Muscle layer of duodenum (tissue), 2 donors: ENCODE data around the gene SLC12A7.

Experiments
- H3K27ac ChIP-seq: one replicate; pipeline ENCODE4 v1.7.0; 2013; ENCODE audit warnings: mild to moderate bottlenecking, low read length
- H3K27me3 ChIP-seq: one replicate; pipeline ENCODE4 v1.7.0; 2013; ENCODE audit warnings: low read depth, mild to moderate bottlenecking, control low read depth, low read length
- H3K36me3 ChIP-seq, 2 donors: one replicate each; pipeline ENCODE4 v1.7.0; 2013; ENCODE audit warnings: low read length in 2 of 2, control low read depth in 1 of 2, mild to moderate bottlenecking in 1 of 2; ENCODE audit not compliant: insufficient read depth in 2 of 2, control insufficient read depth in 1 of 2
- H3K4me1 ChIP-seq, 2 donors: one replicate each; pipeline ENCODE4 v1.7.0; 2013; ENCODE audit warnings: low read length in 2 of 2, mild to moderate bottlenecking in 2 of 2, control low read depth in 1 of 2, moderate library complexity in 1 of 2; ENCODE audit not compliant: insufficient read depth in 2 of 2, control insufficient read depth in 1 of 2
- H3K4me3 ChIP-seq, 2 donors: one replicate each; pipeline ENCODE4 v1.7.0; 2013; ENCODE audit warnings: low read length in 2 of 2, low read depth in 1 of 2, mild to moderate bottlenecking in 1 of 2
- H3K9me3 ChIP-seq, 2 donors: one replicate each; pipeline ENCODE4 v1.7.0; 2013; ENCODE audit warnings: low read length in 2 of 2, control low read depth in 1 of 2, mild to moderate bottlenecking in 1 of 2; ENCODE audit not compliant: control insufficient read depth in 1 of 2
- donor health status: healthy.

SLC12A7 gene

GRCh38 chr5:1039210-1039548, 72.7 kb downstream of the SLC12A7 start:
- Histone ChIP-seq H3K4me3 (no peak overlapping the region), H3K4me1 (no peaks in the 10 kb centered on the region), H3K9me3 (no peaks in the 10 kb centered on the region), H3K36me3 (peaks cover 0 to 6% of the 10 kb centered on the region in 2 donors), H3K27ac (no peak overlapping the region), H3K27me3 (no peaks in the 10 kb centered on the region)

- Histone ChIP-seq H3K9me3 (no peaks in the 10 kb centered on the region), H3K36me3 (peaks cover 0 to 6% of the 10 kb centered on the region in 2 donors), H3K4me3 (no peak overlapping the region), H3K4me1 (no peaks in the 10 kb centered on the region), H3K27ac (no peak overlapping the region), H3K27me3 (no peaks in the 10 kb centered on the region)
These were observed 73.2 kb downstream of the SLC12A7 start for GRCh38 chr5:1038417-1039209.

- no peaks in the 10 kb centered on the region for H3K27me3 ChIP-seq
- H3K4me3 ChIP-seq = no peak overlapping the region
- no peaks in the 10 kb centered on the region for H3K9me3 ChIP-seq
- no peak overlapping the region for H3K27ac ChIP-seq
- H3K4me1 ChIP-seq = no peaks in the 10 kb centered on the region
- H3K36me3 ChIP-seq = peaks cover 0 to 6% of the 10 kb centered on the region in 2 donors
These were observed 74.0 kb downstream of the SLC12A7 start for GRCh38 chr5:1037671-1038416.

GRCh38 chr5:1037123-1037670, 74.7 kb downstream of the SLC12A7 start:
- H3K4me1 ChIP-seq = no peaks in the 10 kb centered on the region
- H3K36me3 ChIP-seq = peaks cover 0 to 6% of the 10 kb centered on the region in 2 donors
- H3K9me3 ChIP-seq = no peaks in the 10 kb centered on the region

GRCh38 chr5:1036504-1037122, 75.2 kb downstream of the SLC12A7 start:
- no peak overlapping the region for H3K4me3 ChIP-seq
- H3K27me3 ChIP-seq = no peaks in the 10 kb centered on the region
- H3K27ac ChIP-seq = no peak overlapping the region
- peaks cover 0 to 6% of the 10 kb centered on the region in 2 donors for H3K36me3 ChIP-seq
- no peaks in the 10 kb centered on the region for H3K9me3 ChIP-seq
- no peaks in the 10 kb centered on the region for H3K4me1 ChIP-seq

More at GRCh38 chr5:1037123-1037670, 74.7 kb downstream of the SLC12A7 start:
- Histone ChIP-seq H3K27me3 (no peaks in the 10 kb centered on the region), H3K4me3 (no peak overlapping the region), H3K27ac (no peak overlapping the region)

GRCh38 chr5:1035421-1036405, 76.2 kb downstream of the SLC12A7 start:
- Histone ChIP-seq H3K27ac (no peak overlapping the region), H3K4me3 (no peak overlapping the region), H3K9me3 (no peaks in the 10 kb centered on the region), H3K27me3 (no peaks in the 10 kb centered on the region), H3K36me3 (peaks cover 0 to 6% of the 10 kb centered on the region in 2 donors), H3K4me1 (no peaks in the 10 kb centered on the region)

GRCh38 chr5:1034986-1035385, 76.9 kb downstream of the SLC12A7 start:
- Histone ChIP-seq H3K27ac (no peak overlapping the region), H3K36me3 (peaks cover 0 to 6% of the 10 kb centered on the region in 2 donors), H3K4me3 (no peak overlapping the region)

GRCh38 chr5:1034421-1034905, 77.4 kb downstream of the SLC12A7 start:
- Histone ChIP-seq H3K27me3 (no peaks in the 10 kb centered on the region), H3K9me3 (no peaks in the 10 kb centered on the region), H3K4me3 (no peak overlapping the region), H3K36me3 (peaks cover 0 to 6% of the 10 kb centered on the region in 2 donors), H3K4me1 (no peaks in the 10 kb centered on the region), H3K27ac (no peak overlapping the region)

More at GRCh38 chr5:1034986-1035385, 76.9 kb downstream of the SLC12A7 start:
- H3K9me3 ChIP-seq = no peaks in the 10 kb centered on the region
- no peaks in the 10 kb centered on the region for H3K27me3 ChIP-seq
- no peaks in the 10 kb centered on the region for H3K4me1 ChIP-seq

- no peaks in the 10 kb centered on the region for H3K27me3 ChIP-seq
- H3K27ac ChIP-seq = no peak overlapping the region
- H3K36me3 ChIP-seq = peaks cover 0 to 6% of the 10 kb centered on the region in 2 donors
- no peaks in the 10 kb centered on the region for H3K9me3 ChIP-seq
- H3K4me1 ChIP-seq = no peaks in the 10 kb centered on the region
- H3K4me3 ChIP-seq = no peak overlapping the region
These were observed 78.0 kb downstream of the SLC12A7 start for GRCh38 chr5:1033606-1034420.

GRCh38 chr5:1033178-1033577, 78.7 kb downstream of the SLC12A7 start:
- no peaks in the 10 kb centered on the region for H3K4me1 ChIP-seq
- H3K36me3 ChIP-seq = peaks cover 0 to 1% of the 10 kb centered on the region in 2 donors
- H3K4me3 ChIP-seq = no peak overlapping the region
- H3K9me3 ChIP-seq = no peaks in the 10 kb centered on the region
- H3K27me3 ChIP-seq = no peaks in the 10 kb centered on the region
- no peak overlapping the region for H3K27ac ChIP-seq
